Measurements from ENCODE around the gene LRRC8A. TPM values are rescaled to one million over a fixed set of nuclear protein-coding genes. Genes with fewer than 3 reads are reported as not detected.

LRRC8A gene
- total and polyA plus RNA-seq, 2 of the 13 experiments (the other 11 are each of a cell fraction or from before 2014, with no cell fraction given): 16.1 to 40.6 TPM

DNA sequence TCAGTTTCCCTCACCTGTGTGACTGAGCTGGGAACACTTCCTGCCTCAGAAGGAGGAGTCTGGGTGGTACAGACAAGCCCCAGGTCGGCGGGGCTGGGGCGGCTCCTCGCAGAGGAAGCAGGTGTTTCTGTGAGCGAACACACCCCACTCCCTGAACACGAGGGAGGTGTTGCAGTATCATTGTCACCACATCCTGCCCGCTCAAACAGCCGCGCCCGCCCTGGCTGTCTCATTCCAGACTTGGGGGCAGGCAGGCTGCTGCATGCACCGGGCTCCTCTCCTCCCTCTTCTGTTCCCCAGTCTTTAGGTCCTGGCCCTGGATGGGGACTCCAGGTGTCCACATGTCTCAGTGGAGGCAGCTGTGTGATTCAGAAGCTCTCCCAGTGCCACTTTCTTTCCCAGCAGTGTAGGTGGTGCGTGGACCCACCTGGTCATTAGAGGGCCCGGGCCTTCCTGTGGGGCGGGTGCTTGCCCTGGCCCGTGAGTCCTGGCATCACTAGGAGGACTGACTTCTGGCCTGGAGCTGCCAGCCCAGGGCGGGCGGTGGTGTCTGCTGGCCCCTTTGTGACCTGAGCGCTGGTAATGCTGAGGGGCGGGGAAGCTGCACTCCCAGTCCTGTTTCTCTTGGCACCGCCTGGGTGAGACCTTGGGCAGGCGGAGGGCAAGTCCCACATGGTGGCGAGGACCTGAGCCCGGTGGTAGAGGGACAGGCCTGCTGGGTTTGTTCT, 20.6 kb downstream of the LRRC8A start (continued):
- 0 out of 2 replicates have a peak, but pooled peaks have one; percentile 33 for TF ChIP-seq ZFP91 (CRISPR knock-in tag; IDR thresholded peaks at IDR 0.05; ENCODE audit: borderline replicate concordance)

GRCh38 chr9:128903079-128903461, 21.1 kb downstream of the LRRC8A start:
- Histone ChIP-seq H4K20me1 (ENCODE audit: insufficient read depth, low read length) (no peaks in the 10 kb centered on the region), H3K27ac (ENCODE audit: extremely low read length, insufficient read depth, low read length) (no peak overlapping the region), H2AFZ (ENCODE audit: low read length) (no peak overlapping the region), H3K36me3 (replicated peaks in 1 of 2; ENCODE audit: control insufficient read depth in 1 of 2, insufficient read depth in 2 of 2, low read length in 2 of 2) (peaks cover 9 to 27% of the 10 kb centered on the region in 2 experiments), H3K4me2 (ENCODE audit: low read depth, low read length) (no peak overlapping the region), H3K79me2 (ENCODE audit: insufficient read depth, low read length) (peaks cover 4% of the 10 kb centered on the region), H3K27me3 (ENCODE audit: control insufficient read depth in 1 of 2, insufficient read depth in 2 of 2, low read length in 2 of 2) (no peaks in the 10 kb centered on the region), H3K4me1 (ENCODE audit: insufficient read depth, low read length) (peaks cover 32% of the 10 kb centered on the region), H3K9me3 (ENCODE audit: low read length) (no peaks in the 10 kb centered on the region), H3K4me3 (replicated peaks in 1 of 3; ENCODE audit: insufficient read depth in 1 of 3, low read depth in 2 of 3, low read length in 3 of 3) (no peak overlapping the region), H3K9ac (ENCODE audit: insufficient read depth, low read depth, low read length) (no peak overlapping the region)
- ChIA-PET CTCF (ENCODE audit: low intra/inter-chr PET ratio, low total read pairs) (no interaction called here), POLR2A (interaction anchor here (0.7 kb wide), 1 partner anchor 1505 kb away, joined by 3 read pairs; no protein-coding TSS in a partner anchor)
- no peak for DNase-seq (ENCODE audit: low spot score)
- BruUV-seq (replicated peaks): no TSS peak
- TF ChIP-seq ZNF724P (CRISPR knock-in tag; IDR thresholded peaks at IDR 0.05; ENCODE audit: borderline replicate concordance) (no peak), ZNF687 (CRISPR knock-in tag; IDR thresholded peaks at IDR 0.05) (0 out of 2 replicates have a peak, but pooled peaks have one; percentile 3)
- no peak for ATAC-seq
- WGBS (ENCODE audit: low lambda C conversion rate): 94% methylated on average over 2 of the region's 2 CpGs
- no peak for FAIRE-seq
- in situ Hi-C loops (cut with HindIII; ENCODE audit: extremely low pct_ligation_motif_present, low pct_unique_long_range_greater_than_20kb): no loop called here
- intact Hi-C loops (cut with micrococcal nuclease; ENCODE audit: unreplicated experiment): no loop called here
